Tibial artery (tissue), 4 donors: ENCODE data around the gene PLVAP.

Source experiments
- DNase-seq, 2 donors: peaks; one replicate each; pipeline ENCODE4 v3.0.0-alpha.2; 2019
- H3K27ac ChIP-seq, 2 donors: fragments of 200-600 bp; sonication (generic) in 1 of 2; 1 replicate in 1 of 2; 2 replicates in 1 of 2; pipeline ENCODE4 v1.5.1; 2018 to 2019; ENCODE audit warnings: mild to moderate bottlenecking in 1 of 2
- H3K27me3 ChIP-seq, 2 donors: fragments of 200-600 bp; sonication (generic) in 1 of 2; one replicate each; pipeline versions ENCODE4 v1.5.1 to v1.6.0; 2016 to 2019
- H3K36me3 ChIP-seq, 3 donors: fragments of 200-600 bp; sonication (generic) in 2 of 3; one replicate each; pipeline ENCODE4 v1.5.1; 2016 to 2019; ENCODE audit warnings: mild to moderate bottlenecking in 2 of 3
- H3K4me1 ChIP-seq, 4 donors: fragments of 200-600 bp; sonication (generic) in 2 of 4; 1 replicate in 3 of 4; 2 replicates in 1 of 4; pipeline ENCODE4 v1.5.1; 2016 to 2019
- H3K4me3 ChIP-seq, 2 donors: fragments of 200-600 bp; sonication (generic) in 1 of 2; 1 replicate in 1 of 2; 2 replicates in 1 of 2; pipeline ENCODE4 v1.5.1; 2018 to 2019; ENCODE audit warnings: mild to moderate bottlenecking in 2 of 2
- H3K9me3 ChIP-seq, 3 donors: fragments of 200-600 bp; sonication (generic) in 1 of 3; one replicate each; pipeline ENCODE4 v1.5.1; 2016 to 2019
- CTCF ChIP-seq, 2 experiments: fragments of 200-600 bp in 1 of 2; fragments of 450-650 bp in 1 of 2; IDR thresholded peaks; one replicate each; pipeline ENCODE4 v1.5.1; 2017 to 2019; ENCODE audit warnings: antibody characterized with exemption in 2 of 2, mild to moderate bottlenecking in 1 of 2, moderate library complexity in 1 of 2
- intact Hi-C: fragments of 100-400 bp; cut with DNase I; formaldehyde crosslinking; loops from one replicate; pipeline ENCODE4 v1.15.0; 2023; ENCODE audit warnings: low total_unique reads

The PLVAP gene

GRCh38 chr19:17327654-17328516, 49.3 kb downstream of the PLVAP start:
- peaks cover 0 to 66% (median 44%) of the 10 kb centered on the region in 4 donors for H3K4me1 ChIP-seq
- peak overlapping the region in 1 of 2 donors; percentile 49 for H3K27ac ChIP-seq
- peaks cover 0 to 18% (median 0%) of the 10 kb centered on the region in 3 donors for H3K36me3 ChIP-seq
- intact Hi-C loops = no loop called here
- DNase-seq = no peak
- TF ChIP-seq CTCF (IDR thresholded peaks at IDR 0.05) = no peak
- peak overlapping the region; percentile 1 to 18 for H3K4me3 ChIP-seq
- no peaks in the 10 kb centered on the region for H3K27me3 ChIP-seq
- no peaks in the 10 kb centered on the region for H3K9me3 ChIP-seq

GRCh38 chr19:17327068-17327653, 50.0 kb downstream of the PLVAP start:
- TF ChIP-seq CTCF (IDR thresholded peaks at IDR 0.05) = no peak
- Histone ChIP-seq H3K27ac (peak overlapping the region in 1 of 2 donors; percentile 49), H3K27me3 (no peaks in the 10 kb centered on the region), H3K9me3 (no peaks in the 10 kb centered on the region), H3K4me1 (peaks cover 0 to 70% (median 50%) of the 10 kb centered on the region in 4 donors), H3K4me3 (no peak overlapping the region), H3K36me3 (peaks cover 0 to 21% (median 2%) of the 10 kb centered on the region in 3 donors)
- no peak for DNase-seq
- intact Hi-C loops = no loop called here

GRCh38 chr19:17326595-17326966, 50.6 kb downstream of the PLVAP start:
- H3K36me3 ChIP-seq = peaks cover 1 to 27% (median 8%) of the 10 kb centered on the region in 3 donors

GRCh38 chr19:17325881-17326594, 51.1 kb downstream of the PLVAP start:
- H3K27me3 ChIP-seq = no peaks in the 10 kb centered on the region
- DNase-seq = peak; percentile 86 to 92
- H3K27ac ChIP-seq = peak overlapping the region; percentile 49 to 61
- H3K9me3 ChIP-seq = no peaks in the 10 kb centered on the region
- TF ChIP-seq CTCF (IDR thresholded peaks at IDR 0.05) = no peak
- intact Hi-C loops = no loop called here
- no peak overlapping the region for H3K4me3 ChIP-seq
- H3K36me3 ChIP-seq = peaks cover 4 to 32% (median 13%) of the 10 kb centered on the region in 3 donors
- H3K4me1 ChIP-seq = peaks cover 0 to 70% (median 52%) of the 10 kb centered on the region in 4 donors

More at GRCh38 chr19:17326595-17326966, 50.6 kb downstream of the PLVAP start:
- Histone ChIP-seq H3K4me3 (no peak overlapping the region), H3K27ac (peak overlapping the region; percentile 49 to 61), H3K27me3 (no peaks in the 10 kb centered on the region), H3K4me1 (peaks cover 0 to 70% (median 52%) of the 10 kb centered on the region in 4 donors), H3K9me3 (no peaks in the 10 kb centered on the region)
- TF ChIP-seq CTCF (IDR thresholded peaks at IDR 0.05) = no peak
- intact Hi-C loops = no loop called here
- DNase-seq = no peak

- Histone ChIP-seq H3K4me3 (no peak overlapping the region), H3K9me3 (no peaks in the 10 kb centered on the region), H3K27ac (peak overlapping the region; percentile 49 to 61), H3K4me1 (peaks cover 0 to 70% (median 52%) of the 10 kb centered on the region in 4 donors), H3K36me3 (peaks cover 13 to 33% (median 21%) of the 10 kb centered on the region in 3 donors), H3K27me3 (no peaks in the 10 kb centered on the region)
- no peak for TF ChIP-seq CTCF (IDR thresholded peaks at IDR 0.05)
- intact Hi-C loops = no loop called here
- no peak for DNase-seq
Observed at GRCh38 chr19:17325133-17325532, 52.0 kb downstream of the PLVAP start.
